Measurements from ENCODE around the gene SLC25A41. TPM values are rescaled to one million over a fixed set of nuclear protein-coding genes. Genes with fewer than 3 reads are reported as not detected.

Gene SLC25A41
- total and polyA plus RNA-seq, 2 of the 8 experiments (the other 6 are each of a cell fraction or from before 2014, with no cell fraction given), result 0.50 TPM; not detected in 1

DNA sequence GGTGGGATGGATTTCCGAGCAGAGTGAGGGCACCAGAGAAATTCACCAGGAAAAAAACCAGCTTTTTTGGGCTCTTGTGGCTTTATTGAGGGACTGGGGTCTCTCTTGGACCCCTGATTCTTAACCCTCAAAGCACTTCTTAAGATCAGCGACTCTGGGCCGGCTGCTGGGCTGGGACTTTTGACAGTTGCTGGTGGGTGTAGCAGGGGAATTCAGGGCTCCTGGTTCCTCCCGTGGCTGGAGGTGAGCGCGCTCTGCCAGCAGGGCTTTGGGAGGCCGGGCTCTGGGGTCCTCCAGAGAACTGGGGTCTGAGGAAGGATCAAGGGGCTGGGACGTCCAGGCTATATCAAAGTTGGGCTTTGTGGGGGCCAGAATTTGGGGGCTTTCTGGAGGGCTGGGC is 33.8 kb upstream of the SLC25A41 start:
- 88% methylated on average over 8 of the region's 8 CpGs; no CpG with 5 or more reads in 1 of the 2 experiments for WGBS, 2 experiments (ENCODE audit: extremely low coverage in 1 of 2, insufficient coverage in 1 of 2, insufficient read length in 1 of 2, insufficient replicate concordance in 2 of 2, low coverage in 1 of 2, low lambda C conversion rate in 2 of 2, missing lambda C conversion rate in 1 of 2)
- Histone ChIP-seq H3K4me2 (ENCODE audit: insufficient read depth in 1 of 2, low read depth in 2 of 2, low read length in 2 of 2) (no peak overlapping the region), H2AFZ (ENCODE audit: low read length) (no peak overlapping the region), H3K23me2 (ENCODE audit: low read depth, low read length) (peaks cover 8% of the 10 kb centered on the region; the same call in 1 of the 2 replicates), H2BK12ac (ENCODE audit: low read depth, low read length) (no peak overlapping the region), H3K4ac (replicated peaks; ENCODE audit: insufficient read length, low read depth, low read length) (no peak overlapping the region), H3K79me1 (ENCODE audit: low read depth, low read length) (no peaks in the 10 kb centered on the region; the same call in 1 of the 2 replicates), H4K5ac (ENCODE audit: insufficient read length, low read depth, low read length) (no peak overlapping the region), H2BK5ac (ENCODE audit: low read depth, low read length) (no peak overlapping the region), H2AK5ac (ENCODE audit: low read depth, low read length) (no peak overlapping the region), H3K18ac (ENCODE audit: extremely low read depth, low read length) (no peak overlapping the region), H4K8ac (ENCODE audit: extremely low read depth, insufficient read depth, low read length) (no peak overlapping the region), H3K27me3 (replicated peaks in 1 of 4; ENCODE audit: control insufficient read depth in 3 of 4, extremely low read depth in 1 of 4, insufficient read depth in 3 of 4, low read length in 3 of 4) (no peaks in the 10 kb centered on the region; a peak in 1 of 7 replicates), H3K4me1 (replicated peaks in 1 of 4; ENCODE audit: control insufficient read depth in 3 of 4, insufficient read depth in 4 of 4, low read length in 3 of 4) (peaks cover 0 to 10% (median 4%) of the 10 kb centered on the region in 4 experiments; a peak in 4 of 7 replicates), H3K23ac (ENCODE audit: insufficient read length) (no peak overlapping the region), H4K91ac (replicated peaks; ENCODE audit: insufficient read length, low read length) (no peak overlapping the region), H4K20me1 (replicated peaks in 1 of 2; ENCODE audit: control insufficient read depth in 1 of 2, insufficient read depth in 2 of 2, low read length in 2 of 2) (peaks cover 0 to 14% of the 10 kb centered on the region in 2 experiments), H3K14ac (ENCODE audit: insufficient read length) (no peak overlapping the region), H2BK15ac (ENCODE audit: low read length) (no peak overlapping the region), H3K9ac (replicated peaks in 1 of 4; ENCODE audit: extremely low read depth in 1 of 4, low read depth in 3 of 4, low read length in 3 of 4) (no peak overlapping the region), H3K79me2 (ENCODE audit: control insufficient read depth in 1 of 2, insufficient read depth in 2 of 2, low read length in 2 of 2) (peaks cover 0 to 9% of the 10 kb centered on the region in 2 experiments; a peak in 2 of 4 replicates), H3K56ac (replicated peaks; ENCODE audit: insufficient read length, low read depth, low read length) (no peak overlapping the region), H3K9me3 (ENCODE audit: insufficient read depth in 2 of 2, low read depth in 1 of 2, low read length in 1 of 2) (no peaks in the 10 kb centered on the region), H3K27ac (ENCODE audit: low read depth, low read length) (no peak overlapping the region), H3K4me3 (ENCODE audit: extremely low read depth in 1 of 4, insufficient read depth in 2 of 4, low read depth in 3 of 4, low read length in 4 of 4) (no peak overlapping the region), H2BK20ac (ENCODE audit: low read length) (no peak overlapping the region), H2BK120ac (replicated peaks; ENCODE audit: low read depth, low read length) (no peak overlapping the region), H3K36me3 (ENCODE audit: control insufficient read depth in 2 of 4, insufficient read depth in 4 of 4, low read length in 3 of 4) (peaks cover 0 to 8% (median 3%) of the 10 kb centered on the region in 4 experiments; a peak in 2 of 8 replicates)
- FAIRE-seq (no peak), DNase-seq (ENCODE audit: low read depth in 1 of 2, low spot score in 2 of 2) (no peak)
- CTCF ChIA-PET (ENCODE audit: partially characterized antibody), result interaction anchor here (1.0 to 1.6 kb wide), 2 partner anchors 30 to 41 kb away, joined by 3 to 7 read pairs; no protein-coding TSS in a partner anchor
- POLR2A ChIA-PET (ENCODE audit: partially characterized antibody), result interaction anchor here (1.1 kb wide), 1 partner anchor 47 kb away, joined by 4 read pairs; no protein-coding TSS in a partner anchor
- TF ChIP-seq RAD21 (IDR thresholded peaks at IDR 0.05 in 1 of 2, conservative IDR thresholded peaks at IDR 0.05 in 1 of 2; ENCODE audit: low read depth in 2 of 2, low read length in 2 of 2) (no peak), ASH2L (IDR thresholded peaks at IDR 0.05; ENCODE audit: low read length) (no peak), FOSL1 (IDR thresholded peaks at IDR 0.05; ENCODE audit: insufficient read depth, low read depth, low read length) (no peak)

Measured in H1 (cell line).